SK-N-SH (cell line): Measurements from ENCODE around the gene LRIG1.

ENCODE experiments used
- CTCF ChIP-seq: fragments of 200-600 bp; sonication (generic); IDR thresholded peaks from 2 replicates; pipeline ENCODE4 v1.6.1; 2017; ENCODE audit warnings: antibody characterized with exemption, mild to moderate bottlenecking, moderate library complexity
- EZH2phosphoT487 ChIP-seq: fragments of 200-600 bp; sonication (generic); IDR thresholded peaks from 2 replicates; pipeline ENCODE4 v1.6.1; 2017; ENCODE audit warnings: low read depth, mixed run types, mild to moderate bottlenecking, antibody characterized with exemption, moderate library complexity, borderline replicate concordance
- FOSL2 ChIP-seq: IDR thresholded peaks from 2 replicates; pipeline ENCODE4 v1.4.0; 2012; ENCODE audit warnings: low read depth, mild to moderate bottlenecking, moderate library complexity, borderline replicate concordance
- FOXM1 ChIP-seq: IDR thresholded peaks from 2 replicates; pipeline ENCODE4 v1.4.0; 2012; ENCODE audit warnings: low read depth, mild to moderate bottlenecking
- NFIC ChIP-seq: IDR thresholded peaks from 2 replicates; pipeline ENCODE4 v1.4.0; 2012; ENCODE audit warnings: borderline replicate concordance
- NRF1 ChIP-seq: IDR thresholded peaks from 2 replicates; pipeline ENCODE4 v1.6.1; 2012; ENCODE audit warnings: low read depth, mild to moderate bottlenecking, low read length
- POLR2AphosphoS5 ChIP-seq: IDR thresholded peaks from 2 replicates; pipeline ENCODE4 v1.6.1; 2012; ENCODE audit warnings: low read depth, low read length
- RFX5 ChIP-seq: IDR thresholded peaks from 2 replicates; pipeline ENCODE4 v1.6.1; 2012; ENCODE audit warnings: mild to moderate bottlenecking, improper control_type of control experiment, low read length
- TAF1 ChIP-seq: IDR thresholded peaks from 2 replicates; pipeline ENCODE4 v1.6.1; 2012; ENCODE audit warnings: low read depth, mild to moderate bottlenecking, low read length, moderate library complexity, borderline replicate concordance

GRCh38 chr3:66485291-66485968, 15.4 kb downstream of the LRIG1 start:
- TF ChIP-seq NRF1 = no peak
- no peak for TF ChIP-seq NFIC
- no peak for TF ChIP-seq FOXM1
- no peak for TF ChIP-seq CTCF
- TF ChIP-seq RFX5 = no peak
- no peak for TF ChIP-seq POLR2AphosphoS5
- TF ChIP-seq EZH2phosphoT487 = no peak
- TF ChIP-seq TAF1 = no peak
- no peak for TF ChIP-seq FOSL2
